ENCODE data around the gene DEGS2. TPM values are rescaled to one million over a fixed set of nuclear protein-coding genes. Genes with fewer than 3 reads are reported as not detected.

Gene DEGS2
- total and polyA plus RNA-seq, 2 donors from 2014 or later: 25.1 to 28.7 TPM

GRCh38 chr14:100203962-100204834 is 44.8 kb upstream of the DEGS2 start:
- FAIRE-seq: no peak
- TF ChIP-seq CTCF (IDR thresholded peaks at IDR 0.05; ENCODE audit: borderline replicate concordance, extremely low read depth, insufficient read depth): no peak
- intact Hi-C loops (cut with DNase I): no loop called here
- Histone ChIP-seq H3K4me3 (ENCODE audit: low read length in 3 of 3) (no peak overlapping the region), H3K27me3 (ENCODE audit: control insufficient read depth, insufficient read depth, low read length) (no peaks in the 10 kb centered on the region), H3K9me3 (ENCODE audit: control insufficient read depth in 2 of 3, insufficient read depth in 1 of 3, low read length in 3 of 3) (no peaks in the 10 kb centered on the region), H3K36me3 (ENCODE audit: control insufficient read depth in 2 of 3, insufficient read depth in 3 of 3, low read length in 3 of 3) (no peaks in the 10 kb centered on the region), H3K9ac (ENCODE audit: low read length in 3 of 3) (no peak overlapping the region), H3K4me1 (ENCODE audit: control insufficient read depth in 2 of 3, insufficient read depth in 2 of 3, low read depth in 1 of 3, low read length in 3 of 3) (no peaks in the 10 kb centered on the region), H3K27ac (ENCODE audit: low read depth in 2 of 2, low read length in 2 of 2) (no peak overlapping the region)
- DNase-seq: peak in 2 of 5 donors; percentile 26 to 50

GRCh38 chr14:100203146-100203545 is 43.7 kb upstream of the DEGS2 start:
- H3K4me3 ChIP-seq (ENCODE audit: low read length in 3 of 3): no peak overlapping the region
- no peaks in the 10 kb centered on the region for H3K9me3 ChIP-seq (ENCODE audit: control insufficient read depth in 2 of 3, insufficient read depth in 1 of 3, low read length in 3 of 3)
- no peak for DNase-seq
- intact Hi-C loops (cut with DNase I): no loop called here
- FAIRE-seq: no peak
- H3K4me1 ChIP-seq (ENCODE audit: control insufficient read depth in 2 of 3, insufficient read depth in 2 of 3, low read depth in 1 of 3, low read length in 3 of 3): no peaks in the 10 kb centered on the region
- no peak overlapping the region for H3K9ac ChIP-seq (ENCODE audit: low read length in 3 of 3)
- H3K36me3 ChIP-seq (ENCODE audit: control insufficient read depth in 2 of 3, insufficient read depth in 3 of 3, low read length in 3 of 3): no peaks in the 10 kb centered on the region
- H3K27ac ChIP-seq (ENCODE audit: low read depth in 2 of 2, low read length in 2 of 2): no peak overlapping the region
- no peak for TF ChIP-seq CTCF (IDR thresholded peaks at IDR 0.05; ENCODE audit: borderline replicate concordance, extremely low read depth, insufficient read depth)
- H3K27me3 ChIP-seq (ENCODE audit: control insufficient read depth, insufficient read depth, low read length): no peaks in the 10 kb centered on the region

- no peaks in the 10 kb centered on the region for H3K4me1 ChIP-seq (ENCODE audit: control insufficient read depth in 2 of 3, insufficient read depth in 2 of 3, low read depth in 1 of 3, low read length in 3 of 3)
- no peak for TF ChIP-seq CTCF (IDR thresholded peaks at IDR 0.05; ENCODE audit: borderline replicate concordance, extremely low read depth, insufficient read depth)
- H3K27ac ChIP-seq (ENCODE audit: low read depth in 2 of 2, low read length in 2 of 2): no peak overlapping the region
- no peaks in the 10 kb centered on the region for H3K27me3 ChIP-seq (ENCODE audit: control insufficient read depth, insufficient read depth, low read length)
- FAIRE-seq (no peak), DNase-seq (no peak)
- intact Hi-C loops (cut with DNase I): no loop called here
- H3K9me3 ChIP-seq (ENCODE audit: control insufficient read depth in 2 of 3, insufficient read depth in 1 of 3, low read length in 3 of 3): no peaks in the 10 kb centered on the region
- no peaks in the 10 kb centered on the region for H3K36me3 ChIP-seq (ENCODE audit: control insufficient read depth in 2 of 3, insufficient read depth in 3 of 3, low read length in 3 of 3)
- H3K4me3 ChIP-seq (ENCODE audit: low read length in 3 of 3): no peak overlapping the region
- H3K9ac ChIP-seq (ENCODE audit: low read length in 3 of 3): no peak overlapping the region
Measured at GRCh38 chr14:100202712-100203111, 43.3 kb upstream of the DEGS2 start.
